HG02885 (cell line): Measurements from ENCODE around the gene NR5A2.
A peak's percentile ranks its signal among the peaks of the same experiment; 100 is the strongest.

ENCODE experiments used
- ATAC-seq: cut with Tn5 transposase; IDR thresholded peaks from one replicate; pipeline ENCODE4 v1.9.1; 2021; ENCODE audit warnings: mild to moderate bottlenecking; ENCODE audit not compliant: unreplicated experiment, poor library complexity

Gene NR5A2

GRCh38 chr1:200058341-200058740 lies 30.8 kb downstream of the NR5A2 start:
- no peak for ATAC-seq

DNA sequence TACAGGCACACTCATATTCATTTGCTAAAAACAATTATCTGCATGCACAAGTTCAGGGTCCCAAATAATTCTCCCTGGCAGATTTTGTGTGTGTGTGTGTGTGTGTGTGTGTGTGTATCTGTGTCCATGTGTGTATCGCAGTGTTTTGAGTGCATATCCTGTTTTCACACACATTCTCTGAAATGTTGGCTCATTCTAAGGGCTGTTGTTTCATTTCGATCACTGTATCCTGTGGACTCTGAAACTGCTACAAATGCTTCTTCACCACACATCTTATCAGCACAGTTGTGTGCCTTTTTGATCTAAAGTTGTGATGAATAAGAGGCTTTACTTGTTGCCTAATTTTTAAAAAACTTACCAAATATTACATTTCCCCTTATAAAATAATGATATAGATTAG lies 34.6 kb downstream of the NR5A2 start:
- ATAC-seq: no peak

- peak; percentile 96 for ATAC-seq
Observed at GRCh38 chr1:200072636-200073285, 45.3 kb downstream of the NR5A2 start.

- no peak for ATAC-seq
Observed at GRCh38 chr1:200073286-200073637, 45.8 kb downstream of the NR5A2 start.

GRCh38 chr1:200075522-200075921 lies 48.0 kb downstream of the NR5A2 start:
- ATAC-seq: no peak

GRCh38 chr1:200075938-200076546 lies 48.5 kb downstream of the NR5A2 start:
- ATAC-seq: no peak

GRCh38 chr1:200079232-200079940 lies 51.9 kb downstream of the NR5A2 start:
- no peak for ATAC-seq

DNA sequence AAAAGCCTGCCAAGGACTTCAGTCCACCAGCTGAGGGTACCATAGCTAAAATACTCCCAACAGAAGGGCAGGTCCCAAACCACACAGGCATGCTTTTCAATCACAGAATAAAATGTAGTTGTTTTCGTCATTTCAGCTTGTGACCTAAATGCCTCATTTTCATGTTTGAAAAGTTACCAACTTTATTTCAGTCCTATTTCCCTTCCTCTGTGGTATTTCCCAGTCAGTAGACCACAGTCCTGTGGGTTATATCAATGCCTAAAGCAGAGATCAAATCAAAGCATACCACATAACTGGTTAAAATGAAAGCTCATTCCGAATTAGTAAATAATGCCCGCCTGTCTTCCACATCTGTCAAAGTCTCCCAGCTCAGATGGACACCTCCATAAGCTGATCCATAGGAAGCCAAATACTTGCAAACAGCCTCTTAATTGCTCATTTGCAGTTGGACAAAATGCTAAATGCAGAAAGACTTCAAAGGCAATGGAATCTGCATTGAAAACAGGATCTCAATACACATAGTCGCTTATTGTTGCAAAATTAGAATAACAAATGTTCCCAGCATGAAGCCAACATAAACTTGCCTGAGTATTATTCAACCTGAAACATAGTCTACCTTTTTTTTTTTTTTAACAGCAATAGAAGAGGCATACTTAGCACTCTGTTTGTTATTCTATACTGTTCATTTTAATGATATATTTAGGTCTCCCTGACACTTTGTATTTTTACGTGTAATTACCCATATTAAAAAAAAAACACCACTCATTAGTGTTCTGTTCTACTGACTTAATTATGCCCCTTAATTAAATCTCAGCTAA lies 53.9 kb downstream of the NR5A2 start:
- no peak for ATAC-seq

DNA sequence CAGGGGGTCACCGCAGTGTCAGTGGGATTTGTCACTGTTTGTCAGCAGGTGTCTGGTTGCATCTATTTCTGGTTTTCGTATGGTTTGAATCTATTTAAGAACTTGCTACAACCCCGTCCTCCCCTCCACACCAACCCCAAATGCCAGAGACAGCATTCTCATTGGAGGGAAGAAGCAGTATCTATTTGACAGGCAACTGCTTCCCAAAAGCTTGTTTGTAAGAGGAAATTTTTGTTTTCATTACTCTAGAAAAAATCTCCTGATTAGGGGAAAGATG lies 54.4 kb downstream of the NR5A2 start:
- ATAC-seq: no peak

DNA sequence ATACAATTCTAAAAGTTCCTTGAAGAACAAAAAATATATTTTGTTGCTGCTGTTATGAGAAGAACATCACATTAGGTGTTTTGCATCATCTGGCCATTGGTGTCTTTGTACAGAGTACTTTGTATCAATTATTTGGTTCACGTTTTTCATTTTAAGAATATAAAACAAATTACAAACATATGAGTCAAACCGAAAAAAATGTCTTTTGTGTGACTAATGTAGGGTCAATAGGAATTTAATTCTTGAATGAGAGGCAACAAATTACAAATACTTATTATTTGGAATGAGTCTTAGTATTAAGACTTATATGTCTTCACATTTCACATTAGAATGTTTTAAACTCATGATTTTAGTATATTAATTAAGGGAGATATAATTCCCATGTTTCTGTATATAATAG lies 54.8 kb downstream of the NR5A2 start:
- ATAC-seq: no peak

DNA sequence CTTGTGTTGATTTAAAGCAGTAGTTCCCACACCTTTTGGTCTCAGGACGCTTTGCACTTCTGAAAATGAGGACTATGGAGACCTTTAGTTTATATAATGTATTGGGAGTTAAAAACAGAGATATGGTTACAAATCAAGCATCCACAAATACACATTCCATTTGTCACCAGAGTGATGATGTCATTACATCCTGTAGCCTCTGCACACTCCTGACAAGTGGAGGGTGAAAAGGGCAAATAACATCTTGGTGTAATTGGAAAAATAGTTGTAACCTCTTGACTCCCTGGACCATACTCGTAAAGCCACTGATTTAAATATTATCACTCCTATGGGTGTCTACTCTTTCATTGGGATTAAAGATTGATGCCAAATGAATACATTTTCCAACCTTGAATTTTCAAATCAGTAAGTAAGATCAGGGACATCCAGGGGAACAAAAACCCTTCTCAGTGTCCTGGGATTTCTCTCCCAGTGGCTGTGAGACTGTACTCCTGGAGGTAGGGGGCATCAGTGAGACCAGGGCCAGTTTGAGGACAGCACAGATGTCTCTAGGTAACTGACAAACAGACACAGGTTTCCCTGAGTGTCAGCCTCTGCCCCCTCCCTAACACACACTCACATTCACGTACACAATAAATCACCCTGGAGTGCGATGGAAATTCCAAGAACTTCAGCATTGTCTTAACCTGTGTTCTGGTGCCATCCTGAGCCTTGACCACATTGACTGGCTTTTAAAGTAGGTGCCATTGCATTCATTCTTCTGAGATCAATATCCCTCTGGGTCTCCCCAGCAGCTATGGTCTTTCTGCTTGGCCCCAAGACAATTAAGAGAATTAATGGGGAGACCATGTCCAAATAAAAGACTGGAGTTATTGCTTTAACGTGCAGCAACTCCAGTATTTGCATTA lies 63.0 kb downstream of the NR5A2 start:
- no peak for ATAC-seq

- no peak for ATAC-seq
Observed at GRCh38 chr1:200095057-200095577, 67.6 kb downstream of the NR5A2 start.

GRCh38 chr1:200096774-200097173 lies 69.3 kb downstream of the NR5A2 start:
- ATAC-seq: peak; percentile 59

DNA sequence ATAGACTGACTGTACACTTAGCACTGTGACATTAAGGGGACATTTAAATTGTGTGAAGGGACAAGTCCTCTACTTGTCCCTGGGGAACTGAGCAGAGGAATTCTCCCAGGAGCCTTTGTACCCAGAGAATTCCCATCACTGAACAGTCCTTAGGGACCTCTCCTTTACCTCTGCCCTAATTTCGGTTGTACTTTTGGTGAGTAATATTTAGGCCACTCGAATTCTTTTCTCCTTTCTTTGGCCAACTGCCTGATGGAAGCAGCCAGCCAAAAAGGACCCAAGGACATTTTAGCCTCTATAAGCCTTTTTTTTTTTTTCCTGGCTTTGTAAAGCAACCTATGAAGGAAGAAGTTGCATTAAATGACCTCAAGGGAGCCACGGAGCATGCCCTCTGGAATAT lies 71.5 kb downstream of the NR5A2 start:
- ATAC-seq: no peak

DNA sequence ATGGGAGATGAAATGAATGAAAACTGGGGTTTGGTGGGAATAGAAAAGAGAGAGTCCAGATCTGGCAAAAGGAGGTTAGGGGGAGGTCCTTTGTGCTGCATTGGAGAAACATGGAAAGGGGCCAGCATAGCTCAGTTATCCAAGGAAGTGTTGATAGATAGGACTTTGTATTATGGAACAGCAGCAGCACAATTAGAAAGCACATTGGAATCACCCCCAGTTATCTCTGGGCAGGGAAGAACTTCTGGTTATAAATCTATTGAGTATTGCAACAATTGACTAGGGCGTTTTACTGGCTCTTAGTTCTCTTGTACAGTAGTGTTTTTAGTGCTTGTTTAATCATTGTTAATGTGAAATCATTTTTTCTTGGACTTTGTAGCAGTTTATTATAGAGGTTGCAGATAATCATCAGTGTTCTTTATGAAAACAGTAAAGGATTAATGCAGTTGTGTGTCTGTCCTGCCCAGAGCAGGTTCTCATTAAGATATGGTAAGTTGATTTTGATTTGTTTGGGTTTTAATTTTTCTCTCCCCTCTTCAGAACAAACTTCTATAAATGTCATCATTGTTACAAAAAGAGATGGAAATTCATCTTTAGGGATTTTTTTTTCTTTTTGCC lies 76.6 kb downstream of the NR5A2 start:
- no peak for ATAC-seq

DNA sequence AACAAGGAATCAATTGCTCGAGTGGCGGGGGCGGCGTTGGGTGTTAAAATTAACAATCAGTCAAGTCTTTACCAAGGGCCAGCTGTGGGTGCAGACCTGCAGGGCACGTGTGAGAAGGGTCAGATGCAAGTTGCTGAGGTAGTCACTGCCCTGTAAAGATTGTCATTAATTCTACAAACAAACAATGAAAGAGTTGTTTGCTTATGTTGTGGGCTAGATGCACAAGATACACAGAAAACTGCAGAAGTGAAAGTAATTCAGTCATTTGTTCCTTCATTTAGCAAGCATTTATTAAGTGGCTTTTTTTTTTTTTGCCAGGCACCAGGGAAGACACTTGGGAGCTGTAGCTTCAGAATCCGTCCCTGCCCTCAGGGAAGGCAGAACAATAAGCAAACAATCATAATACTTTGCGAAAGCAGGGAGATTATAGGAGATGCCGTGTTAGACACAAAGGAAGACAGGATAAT lies 79.5 kb downstream of the NR5A2 start:
- ATAC-seq: no peak

DNA sequence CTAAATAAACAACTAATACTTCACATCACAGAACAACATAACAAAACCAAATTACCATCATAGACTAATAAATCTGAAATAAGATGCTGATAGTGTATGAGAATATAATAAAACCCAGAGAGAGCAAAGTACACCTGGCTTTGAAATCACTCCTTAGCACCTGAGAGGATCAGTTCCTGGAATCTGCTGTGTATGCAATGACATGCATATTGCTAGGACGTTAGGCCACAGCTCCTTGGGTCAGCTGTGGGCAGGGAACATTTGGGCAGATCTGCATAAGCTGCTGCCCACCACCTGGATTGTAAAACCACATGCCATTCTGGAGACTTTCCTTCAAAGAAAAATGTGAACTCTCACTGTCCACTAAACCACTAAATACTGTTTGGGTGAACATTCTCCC lies 81.1 kb downstream of the NR5A2 start:
- ATAC-seq: no peak

GRCh38 chr1:200112290-200112689 lies 84.8 kb downstream of the NR5A2 start:
- ATAC-seq: no peak

GRCh38 chr1:200115532-200115931 lies 88.0 kb downstream of the NR5A2 start:
- ATAC-seq: no peak
